Parathyroid adenoma (tissue), 2 donors: Measurements from ENCODE around the gene ARPP21.

Experiments
- H2AFZ ChIP-seq: fragments of 300-600 bp; sonication (generic); one replicate; pipeline ENCODE4 v1.7.0; 2017; ENCODE audit warnings: antibody characterized with exemption, mild to moderate bottlenecking
- H3K27ac ChIP-seq: fragments of 300-600 bp; sonication (generic); one replicate; pipeline ENCODE4 v1.7.0; 2017
- H3K27me3 ChIP-seq: fragments of 300-600 bp; sonication (generic); one replicate; pipeline ENCODE4 v1.7.0; 2017; ENCODE audit warnings: low read length; ENCODE audit not compliant: control insufficient read depth, insufficient read depth
- H3K36me3 ChIP-seq: fragments of 300-600 bp; sonication (generic); one replicate; pipeline ENCODE4 v1.7.0; 2017; ENCODE audit warnings: low read length; ENCODE audit not compliant: control insufficient read depth, insufficient read depth
- H3K4me1 ChIP-seq: fragments of 300-600 bp; sonication (generic); one replicate; pipeline ENCODE4 v1.7.0; 2017; ENCODE audit warnings: control low read depth
- H3K4me2 ChIP-seq: fragments of 300-600 bp; sonication (generic); one replicate; pipeline ENCODE4 v1.7.0; 2017; ENCODE audit warnings: low read length
- H3K4me3 ChIP-seq: fragments of 300-600 bp; sonication (generic); one replicate; pipeline ENCODE4 v1.7.0; 2017; ENCODE audit warnings: low read depth, low read length
- H3K79me2 ChIP-seq: fragments of 300-600 bp; sonication (generic); one replicate; pipeline ENCODE4 v1.7.0; 2017; ENCODE audit warnings: control low read depth
- H3K9ac ChIP-seq: fragments of 300-600 bp; sonication (generic); one replicate; pipeline ENCODE4 v1.7.0; 2017; ENCODE audit warnings: mild to moderate bottlenecking
- H3K9me3 ChIP-seq: fragments of 300-600 bp; sonication (generic); one replicate; pipeline ENCODE4 v1.7.0; 2017; ENCODE audit warnings: low read length; ENCODE audit not compliant: control insufficient read depth
- CTCF ChIP-seq: fragments of 300-600 bp; sonication (generic); IDR thresholded peaks from one replicate; pipeline ENCODE4 v1.7.0; 2017; ENCODE audit warnings: antibody characterized with exemption, mild to moderate bottlenecking
- donor health status: primary hyperparathyroidism.

Gene ARPP21

GRCh38 chr3:35671483-35671882 is 32.2 kb downstream of the ARPP21 start:
- Histone ChIP-seq H3K27me3 (no peaks in the 10 kb centered on the region), H3K4me2 (no peak overlapping the region), H3K9me3 (peaks cover 2% of the 10 kb centered on the region), H3K9ac (no peak overlapping the region), H3K4me3 (no peak overlapping the region), H2AFZ (no peak overlapping the region), H3K79me2 (no peaks in the 10 kb centered on the region), H3K27ac (no peak overlapping the region), H3K4me1 (no peaks in the 10 kb centered on the region), H3K36me3 (no peaks in the 10 kb centered on the region)
- TF ChIP-seq CTCF = no peak

GRCh38 chr3:35673017-35673416 is 33.7 kb downstream of the ARPP21 start:
- Histone ChIP-seq H3K4me3 (no peak overlapping the region), H3K27me3 (no peaks in the 10 kb centered on the region), H3K4me1 (no peaks in the 10 kb centered on the region), H3K36me3 (no peaks in the 10 kb centered on the region), H3K27ac (no peak overlapping the region), H3K4me2 (no peak overlapping the region), H3K9ac (no peak overlapping the region), H2AFZ (no peak overlapping the region), H3K79me2 (no peaks in the 10 kb centered on the region), H3K9me3 (peaks cover 2% of the 10 kb centered on the region)
- no peak for TF ChIP-seq CTCF

- Histone ChIP-seq H3K4me2 (no peak overlapping the region), H3K79me2 (no peaks in the 10 kb centered on the region), H3K27me3 (no peaks in the 10 kb centered on the region), H3K27ac (no peak overlapping the region), H2AFZ (no peak overlapping the region), H3K36me3 (no peaks in the 10 kb centered on the region), H3K9ac (no peak overlapping the region), H3K9me3 (no peaks in the 10 kb centered on the region), H3K4me1 (no peaks in the 10 kb centered on the region), H3K4me3 (no peak overlapping the region)
- no peak for TF ChIP-seq CTCF
These were observed 35.3 kb downstream of the ARPP21 start for GRCh38 chr3:35674451-35675109.

- no peak for TF ChIP-seq CTCF
- Histone ChIP-seq H3K9me3 (no peaks in the 10 kb centered on the region), H3K27ac (no peak overlapping the region), H3K4me3 (no peak overlapping the region), H3K4me2 (no peak overlapping the region), H3K9ac (no peak overlapping the region), H3K79me2 (no peaks in the 10 kb centered on the region), H3K4me1 (no peaks in the 10 kb centered on the region), H3K36me3 (no peaks in the 10 kb centered on the region), H2AFZ (no peak overlapping the region), H3K27me3 (no peaks in the 10 kb centered on the region)
These were observed 35.9 kb downstream of the ARPP21 start for GRCh38 chr3:35675206-35675605.

GRCh38 chr3:35675621-35676020 is 36.3 kb downstream of the ARPP21 start:
- Histone ChIP-seq H3K27ac (no peak overlapping the region), H3K4me2 (no peak overlapping the region), H3K4me1 (no peaks in the 10 kb centered on the region), H3K79me2 (no peaks in the 10 kb centered on the region), H3K9me3 (no peaks in the 10 kb centered on the region), H2AFZ (no peak overlapping the region), H3K9ac (no peak overlapping the region), H3K4me3 (no peak overlapping the region), H3K36me3 (no peaks in the 10 kb centered on the region), H3K27me3 (no peaks in the 10 kb centered on the region)
- TF ChIP-seq CTCF = no peak
